GM23338 (cell line): ENCODE data around the gene DACH1. TPM values are rescaled to one million over a fixed set of nuclear protein-coding genes. Genes with fewer than 3 reads are reported as not detected.

Experiments
- ATAC-seq: fragments of 200-7000 bp; cut with Tn5 transposase; 3 replicates; pipeline ENCODE4 v1.9.1; 2020
- DNase-seq: peaks from one replicate; pipeline ENCODE4 v3.0.0-alpha.2; 2015; ENCODE audit warnings: low spot score
- H2AFZ ChIP-seq: fragments of 200-600 bp; sonication (generic); 2 replicates; pipeline ENCODE4 v1.8.0; 2016; ENCODE audit warnings: antibody characterized with exemption, mild to moderate bottlenecking, moderate library complexity
- H3F3A ChIP-seq: fragments of 200-600 bp; sonication (generic); replicated peaks from 2 replicates; pipeline ENCODE4 v1.8.0; 2017; ENCODE audit warnings: antibody characterized with exemption, mixed run types, low read depth
- H3K27ac ChIP-seq: fragments of 200-600 bp; sonication (generic); 2 replicates; pipeline ENCODE4 v1.6.1; 2016; ENCODE audit warnings: low read depth
- H3K27me3 ChIP-seq: fragments of 200-600 bp; sonication (generic); 2 replicates; pipeline ENCODE4 v1.8.0; 2016; ENCODE audit warnings: mild to moderate bottlenecking, mixed run types, moderate library complexity; ENCODE audit not compliant: insufficient read depth
- H3K36me3 ChIP-seq: fragments of 200-600 bp; sonication (generic); 2 replicates; pipeline ENCODE4 v1.8.0; 2016; ENCODE audit warnings: mild to moderate bottlenecking; ENCODE audit not compliant: insufficient read depth
- H3K4me1 ChIP-seq: fragments of 200-600 bp; sonication (generic); 2 replicates; pipeline ENCODE4 v1.8.0; 2016; ENCODE audit warnings: mild to moderate bottlenecking, moderate library complexity; ENCODE audit not compliant: insufficient read depth
- H3K4me2 ChIP-seq: fragments of 200-600 bp; sonication (generic); 2 replicates; pipeline ENCODE4 v1.7.1; 2017; ENCODE audit warnings: mixed run types
- H3K4me3 ChIP-seq: fragments of 200-600 bp; sonication (generic); 2 replicates; pipeline ENCODE4 v1.6.1; 2016; ENCODE audit warnings: mixed run types
- H3K79me2 ChIP-seq: fragments of 200-600 bp; sonication (generic); replicated peaks from 2 replicates; pipeline ENCODE4 v1.8.0; 2017; ENCODE audit warnings: mild to moderate bottlenecking; ENCODE audit not compliant: insufficient read depth
- H3K9me2 ChIP-seq: fragments of 200-600 bp; sonication (generic); 2 replicates; pipeline ENCODE4 v1.8.0; 2017; ENCODE audit not compliant: insufficient read depth
- H4K20me1 ChIP-seq: fragments of 200-600 bp; sonication (generic); replicated peaks from 2 replicates; pipeline ENCODE4 v1.8.0; 2017; ENCODE audit warnings: mild to moderate bottlenecking; ENCODE audit not compliant: insufficient read depth
- H3K27ac Mint-ChIP-seq: 2 replicates; pipeline ENCODE4 v1.8.0; 2020; ENCODE audit warnings: inconsistent platforms, mild to moderate bottlenecking, moderate library complexity, mixed read lengths
- H3K27me3 Mint-ChIP-seq: 3 replicates; pipeline ENCODE4 v1.8.0; 2022; ENCODE audit warnings: low read depth, mild to moderate bottlenecking, moderate library complexity, mixed read lengths, inconsistent platforms; ENCODE audit not compliant: insufficient read depth, poor library complexity
- H3K36me3 Mint-ChIP-seq: 3 replicates; pipeline ENCODE4 v1.8.0; 2021; ENCODE audit warnings: low read depth, mild to moderate bottlenecking, inconsistent platforms, moderate library complexity, mixed read lengths
- H3K4me1 Mint-ChIP-seq: 3 replicates; pipeline ENCODE4 v1.8.0; 2020; ENCODE audit warnings: mild to moderate bottlenecking, inconsistent platforms, mixed read lengths
- H3K4me3 Mint-ChIP-seq: 3 replicates; pipeline ENCODE4 v1.8.0; 2021; ENCODE audit warnings: moderate library complexity, mild to moderate bottlenecking, inconsistent platforms, mixed read lengths
- H3K9me3 Mint-ChIP-seq: 3 replicates; pipeline ENCODE4 v1.8.0; 2020; ENCODE audit warnings: moderate library complexity, mild to moderate bottlenecking, inconsistent platforms, mixed read lengths
- CREB1 ChIP-seq: fragments of 250-450 bp; sonication (Bioruptor Pico); IDR thresholded peaks from 2 replicates; pipeline ENCODE4 v1.5.0; 2020; ENCODE audit warnings: low read depth, mild to moderate bottlenecking, moderate library complexity
- EZH2 ChIP-seq: fragments of 200-600 bp; sonication (generic); IDR thresholded peaks from one replicate; pipeline ENCODE4 v1.8.0; 2017; ENCODE audit warnings: antibody characterized with exemption, mild to moderate bottlenecking, low read depth; ENCODE audit not compliant: unreplicated experiment
- EZH2phosphoT487 ChIP-seq: fragments of 200-600 bp; sonication (generic); IDR thresholded peaks from one replicate; pipeline ENCODE4 v1.8.1; 2018; ENCODE audit warnings: antibody characterized with exemption; ENCODE audit not compliant: unreplicated experiment
- JUNB ChIP-seq: IDR thresholded peaks from one replicate; pipeline ENCODE4 v1.6.1; 2016; ENCODE audit warnings: antibody characterized with exemption; ENCODE audit not compliant: unreplicated experiment
- NANOG ChIP-seq: IDR thresholded peaks from 2 replicates; pipeline ENCODE4 v1.6.1; 2016; ENCODE audit warnings: antibody characterized with exemption, borderline replicate concordance
- POLR2AphosphoS5 ChIP-seq: IDR thresholded peaks from 2 replicates; pipeline ENCODE4 v1.6.1; 2016; ENCODE audit warnings: antibody characterized with exemption, low read depth
- STAT1 ChIP-seq: IDR thresholded peaks from one replicate; pipeline ENCODE4 v1.6.1; 2016; ENCODE audit warnings: antibody characterized with exemption; ENCODE audit not compliant: unreplicated experiment
- ZNF114 ChIP-seq: fragments of 250-450 bp; sonication (Bioruptor Pico); IDR thresholded peaks from 2 replicates; pipeline ENCODE4 v1.5.0; 2020; ENCODE audit warnings: mild to moderate bottlenecking, moderate library complexity
- ZNF331 ChIP-seq: fragments of 250-450 bp; sonication (Bioruptor Pico); IDR thresholded peaks from 2 replicates; pipeline ENCODE4 v1.5.0; 2020; ENCODE audit warnings: low read depth, mild to moderate bottlenecking, moderate library complexity
- polyA plus RNA-seq: library from polyadenylated mRNA; unstranded; fragments of >200 nt; fragmentation: Nextera tagmentation; extraction: Ambion mirVana; gene quantifications from 2 replicates; pipeline ENCODE4 v1.2.1, GENCODE V29; 2016
- total RNA-seq: library from RNA; depleted of rRNA; stranded (reverse); fragments of >200 nt; shearing (Covaris generic); gene quantifications from 2 replicates; pipeline ENCODE4 v1.2.3, GENCODE V29; 2014
- TF ChIP-seq, protein P1 (sequence below): fragments of 250-450 bp; sonication (Bioruptor Pico); IDR thresholded peaks from 2 replicates; pipeline ENCODE4 v1.5.0; 2020; ENCODE audit warnings: mild to moderate bottlenecking, moderate library complexity
- TF ChIP-seq, protein P2 (sequence below): IDR thresholded peaks from 2 replicates; pipeline ENCODE4 v1.6.1; 2016; ENCODE audit warnings: antibody characterized with exemption
- TF ChIP-seq, protein P3 (sequence below): IDR thresholded peaks from one replicate; pipeline ENCODE4 v1.6.1; 2018; ENCODE audit warnings: antibody characterized with exemption; ENCODE audit not compliant: unreplicated experiment
- TF ChIP-seq, protein P4 (sequence below), 2 experiments: fragments of 200-600 bp in 1 of 2; sonication (generic) in 1 of 2; conservative IDR thresholded peaks; 2 replicates each; pipeline versions ENCODE4 v1.5.1 to v1.6.1; 2016 to 2017; ENCODE audit warnings: antibody characterized with exemption in 2 of 2, low read depth in 2 of 2, mild to moderate bottlenecking in 2 of 2, moderate library complexity in 1 of 2

Gene DACH1
- total and polyA plus RNA-seq, 2 experiments from 2014 or later, result 0.45 to 0.57 TPM

DNA sequence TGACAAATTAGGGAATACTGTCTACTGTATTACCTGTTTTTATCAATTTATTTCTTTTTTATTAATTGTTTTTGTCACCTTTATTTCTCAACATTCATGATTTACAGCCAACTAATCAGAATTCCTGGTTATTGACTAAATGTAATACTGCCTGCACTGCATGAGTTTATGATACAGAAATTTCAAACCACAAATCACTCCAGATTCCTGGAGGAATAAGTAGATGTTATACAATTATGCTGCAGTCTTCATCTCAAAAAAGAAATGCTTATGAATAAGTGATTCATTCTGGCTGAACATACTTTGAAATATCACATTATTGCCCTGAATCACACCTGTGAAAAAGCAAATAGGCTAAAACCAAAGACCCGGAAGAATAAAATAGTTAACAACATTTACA, 249.7 kb downstream of the DACH1 start:
- 0 out of 2 replicates have a peak, but pooled peaks cover 6% of the 10 kb centered on the region for H3K4me1 ChIP-seq

More for the DNA sequence above, 249.7 kb downstream of the DACH1 start:
- Histone ChIP-seq H4K20me1 (no peaks in the 10 kb centered on the region), H3K27ac (no peak overlapping the region), H3F3A (no peaks in the 10 kb centered on the region), H2AFZ (no peak overlapping the region), H3K4me3 (no peak overlapping the region), H3K9me2 (no peaks in the 10 kb centered on the region), H3K36me3 (no peaks in the 10 kb centered on the region), H3K4me2 (no peak overlapping the region), H3K27me3 (no peaks in the 10 kb centered on the region), H3K79me2 (no peaks in the 10 kb centered on the region)
- Mint-ChIP-seq H3K4me1 (peaks cover 12% of the 10 kb centered on the region), H3K27ac (no peak overlapping the region), H3K9me3 (no peaks in the 10 kb centered on the region), H3K27me3 (no peaks in the 10 kb centered on the region), H3K4me3 (no peak overlapping the region), H3K36me3 (no peaks in the 10 kb centered on the region)
- TF ChIP-seq, protein P1, sequence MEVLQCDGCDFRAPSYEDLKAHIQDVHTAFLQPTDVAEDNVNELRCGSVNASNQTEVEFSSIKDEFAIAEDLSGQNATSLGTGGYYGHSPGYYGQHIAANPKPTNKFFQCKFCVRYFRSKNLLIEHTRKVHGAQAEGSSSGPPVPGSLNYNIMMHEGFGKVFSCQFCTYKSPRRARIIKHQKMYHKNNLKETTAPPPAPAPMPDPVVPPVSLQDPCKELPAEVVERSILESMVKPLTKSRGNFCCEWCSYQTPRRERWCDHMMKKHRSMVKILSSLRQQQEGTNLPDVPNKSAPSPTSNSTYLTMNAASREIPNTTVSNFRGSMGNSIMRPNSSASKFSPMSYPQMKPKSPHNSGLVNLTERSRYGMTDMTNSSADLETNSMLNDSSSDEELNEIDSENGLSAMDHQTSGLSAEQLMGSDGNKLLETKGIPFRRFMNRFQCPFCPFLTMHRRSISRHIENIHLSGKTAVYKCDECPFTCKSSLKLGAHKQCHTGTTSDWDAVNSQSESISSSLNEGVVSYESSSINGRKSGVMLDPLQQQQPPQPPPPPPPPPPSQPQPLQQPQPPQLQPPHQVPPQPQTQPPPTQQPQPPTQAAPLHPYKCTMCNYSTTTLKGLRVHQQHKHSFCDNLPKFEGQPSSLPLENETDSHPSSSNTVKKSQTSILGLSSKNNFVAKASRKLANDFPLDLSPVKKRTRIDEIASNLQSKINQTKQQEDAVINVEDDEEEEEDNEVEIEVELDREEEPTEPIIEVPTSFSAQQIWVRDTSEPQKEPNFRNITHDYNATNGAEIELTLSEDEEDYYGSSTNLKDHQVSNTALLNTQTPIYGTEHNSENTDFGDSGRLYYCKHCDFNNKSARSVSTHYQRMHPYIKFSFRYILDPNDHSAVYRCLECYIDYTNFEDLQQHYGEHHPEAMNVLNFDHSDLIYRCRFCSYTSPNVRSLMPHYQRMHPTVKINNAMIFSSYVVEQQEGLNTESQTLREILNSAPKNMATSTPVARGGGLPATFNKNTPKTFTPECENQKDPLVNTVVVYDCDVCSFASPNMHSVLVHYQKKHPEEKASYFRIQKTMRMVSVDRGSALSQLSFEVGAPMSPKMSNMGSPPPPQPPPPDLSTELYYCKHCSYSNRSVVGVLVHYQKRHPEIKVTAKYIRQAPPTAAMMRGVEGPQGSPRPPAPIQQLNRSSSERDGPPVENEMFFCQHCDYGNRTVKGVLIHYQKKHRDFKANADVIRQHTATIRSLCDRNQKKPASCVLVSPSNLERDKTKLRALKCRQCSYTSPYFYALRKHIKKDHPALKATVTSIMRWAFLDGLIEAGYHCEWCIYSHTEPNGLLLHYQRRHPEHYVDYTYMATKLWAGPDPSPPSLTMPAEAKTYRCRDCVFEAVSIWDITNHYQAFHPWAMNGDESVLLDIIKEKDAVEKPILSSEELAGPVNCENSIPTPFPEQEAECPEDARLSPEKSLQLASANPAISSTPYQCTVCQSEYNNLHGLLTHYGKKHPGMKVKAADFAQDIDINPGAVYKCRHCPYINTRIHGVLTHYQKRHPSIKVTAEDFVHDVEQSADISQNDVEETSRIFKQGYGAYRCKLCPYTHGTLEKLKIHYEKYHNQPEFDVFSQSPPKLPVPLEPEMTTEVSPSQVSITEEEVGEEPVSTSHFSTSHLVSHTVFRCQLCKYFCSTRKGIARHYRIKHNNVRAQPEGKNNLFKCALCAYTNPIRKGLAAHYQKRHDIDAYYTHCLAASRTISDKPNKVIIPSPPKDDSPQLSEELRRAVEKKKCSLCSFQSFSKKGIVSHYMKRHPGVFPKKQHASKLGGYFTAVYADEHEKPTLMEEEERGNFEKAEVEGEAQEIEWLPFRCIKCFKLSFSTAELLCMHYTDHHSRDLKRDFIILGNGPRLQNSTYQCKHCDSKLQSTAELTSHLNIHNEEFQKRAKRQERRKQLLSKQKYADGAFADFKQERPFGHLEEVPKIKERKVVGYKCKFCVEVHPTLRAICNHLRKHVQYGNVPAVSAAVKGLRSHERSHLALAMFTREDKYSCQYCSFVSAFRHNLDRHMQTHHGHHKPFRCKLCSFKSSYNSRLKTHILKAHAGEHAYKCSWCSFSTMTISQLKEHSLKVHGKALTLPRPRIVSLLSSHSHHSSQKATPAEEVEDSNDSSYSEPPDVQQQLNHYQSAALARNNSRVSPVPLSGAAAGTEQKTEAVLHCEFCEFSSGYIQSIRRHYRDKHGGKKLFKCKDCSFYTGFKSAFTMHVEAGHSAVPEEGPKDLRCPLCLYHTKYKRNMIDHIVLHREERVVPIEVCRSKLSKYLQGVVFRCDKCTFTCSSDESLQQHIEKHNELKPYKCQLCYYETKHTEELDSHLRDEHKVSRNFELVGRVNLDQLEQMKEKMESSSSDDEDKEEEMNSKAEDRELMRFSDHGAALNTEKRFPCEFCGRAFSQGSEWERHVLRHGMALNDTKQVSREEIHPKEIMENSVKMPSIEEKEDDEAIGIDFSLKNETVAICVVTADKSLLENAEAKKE (CRISPR knock-in tag), result no peak
- no peak for TF ChIP-seq STAT1
- no peak for TF ChIP-seq ZNF114 (CRISPR knock-in tag)
- TF ChIP-seq, protein P2, sequence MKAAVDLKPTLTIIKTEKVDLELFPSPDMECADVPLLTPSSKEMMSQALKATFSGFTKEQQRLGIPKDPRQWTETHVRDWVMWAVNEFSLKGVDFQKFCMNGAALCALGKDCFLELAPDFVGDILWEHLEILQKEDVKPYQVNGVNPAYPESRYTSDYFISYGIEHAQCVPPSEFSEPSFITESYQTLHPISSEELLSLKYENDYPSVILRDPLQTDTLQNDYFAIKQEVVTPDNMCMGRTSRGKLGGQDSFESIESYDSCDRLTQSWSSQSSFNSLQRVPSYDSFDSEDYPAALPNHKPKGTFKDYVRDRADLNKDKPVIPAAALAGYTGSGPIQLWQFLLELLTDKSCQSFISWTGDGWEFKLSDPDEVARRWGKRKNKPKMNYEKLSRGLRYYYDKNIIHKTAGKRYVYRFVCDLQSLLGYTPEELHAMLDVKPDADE, result no peak
- no peak for TF ChIP-seq POLR2AphosphoS5
- TF ChIP-seq ZNF331 (CRISPR knock-in tag), result no peak
- no peak for TF ChIP-seq CREB1 (CRISPR knock-in tag)
- TF ChIP-seq, protein P3, sequence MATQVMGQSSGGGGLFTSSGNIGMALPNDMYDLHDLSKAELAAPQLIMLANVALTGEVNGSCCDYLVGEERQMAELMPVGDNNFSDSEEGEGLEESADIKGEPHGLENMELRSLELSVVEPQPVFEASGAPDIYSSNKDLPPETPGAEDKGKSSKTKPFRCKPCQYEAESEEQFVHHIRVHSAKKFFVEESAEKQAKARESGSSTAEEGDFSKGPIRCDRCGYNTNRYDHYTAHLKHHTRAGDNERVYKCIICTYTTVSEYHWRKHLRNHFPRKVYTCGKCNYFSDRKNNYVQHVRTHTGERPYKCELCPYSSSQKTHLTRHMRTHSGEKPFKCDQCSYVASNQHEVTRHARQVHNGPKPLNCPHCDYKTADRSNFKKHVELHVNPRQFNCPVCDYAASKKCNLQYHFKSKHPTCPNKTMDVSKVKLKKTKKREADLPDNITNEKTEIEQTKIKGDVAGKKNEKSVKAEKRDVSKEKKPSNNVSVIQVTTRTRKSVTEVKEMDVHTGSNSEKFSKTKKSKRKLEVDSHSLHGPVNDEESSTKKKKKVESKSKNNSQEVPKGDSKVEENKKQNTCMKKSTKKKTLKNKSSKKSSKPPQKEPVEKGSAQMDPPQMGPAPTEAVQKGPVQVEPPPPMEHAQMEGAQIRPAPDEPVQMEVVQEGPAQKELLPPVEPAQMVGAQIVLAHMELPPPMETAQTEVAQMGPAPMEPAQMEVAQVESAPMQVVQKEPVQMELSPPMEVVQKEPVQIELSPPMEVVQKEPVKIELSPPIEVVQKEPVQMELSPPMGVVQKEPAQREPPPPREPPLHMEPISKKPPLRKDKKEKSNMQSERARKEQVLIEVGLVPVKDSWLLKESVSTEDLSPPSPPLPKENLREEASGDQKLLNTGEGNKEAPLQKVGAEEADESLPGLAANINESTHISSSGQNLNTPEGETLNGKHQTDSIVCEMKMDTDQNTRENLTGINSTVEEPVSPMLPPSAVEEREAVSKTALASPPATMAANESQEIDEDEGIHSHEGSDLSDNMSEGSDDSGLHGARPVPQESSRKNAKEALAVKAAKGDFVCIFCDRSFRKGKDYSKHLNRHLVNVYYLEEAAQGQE, result no peak
- TF ChIP-seq NANOG, result no peak
- TF ChIP-seq, protein P4, sequence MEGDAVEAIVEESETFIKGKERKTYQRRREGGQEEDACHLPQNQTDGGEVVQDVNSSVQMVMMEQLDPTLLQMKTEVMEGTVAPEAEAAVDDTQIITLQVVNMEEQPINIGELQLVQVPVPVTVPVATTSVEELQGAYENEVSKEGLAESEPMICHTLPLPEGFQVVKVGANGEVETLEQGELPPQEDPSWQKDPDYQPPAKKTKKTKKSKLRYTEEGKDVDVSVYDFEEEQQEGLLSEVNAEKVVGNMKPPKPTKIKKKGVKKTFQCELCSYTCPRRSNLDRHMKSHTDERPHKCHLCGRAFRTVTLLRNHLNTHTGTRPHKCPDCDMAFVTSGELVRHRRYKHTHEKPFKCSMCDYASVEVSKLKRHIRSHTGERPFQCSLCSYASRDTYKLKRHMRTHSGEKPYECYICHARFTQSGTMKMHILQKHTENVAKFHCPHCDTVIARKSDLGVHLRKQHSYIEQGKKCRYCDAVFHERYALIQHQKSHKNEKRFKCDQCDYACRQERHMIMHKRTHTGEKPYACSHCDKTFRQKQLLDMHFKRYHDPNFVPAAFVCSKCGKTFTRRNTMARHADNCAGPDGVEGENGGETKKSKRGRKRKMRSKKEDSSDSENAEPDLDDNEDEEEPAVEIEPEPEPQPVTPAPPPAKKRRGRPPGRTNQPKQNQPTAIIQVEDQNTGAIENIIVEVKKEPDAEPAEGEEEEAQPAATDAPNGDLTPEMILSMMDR (conservative IDR thresholded peaks at IDR 0.05; ENCODE audit: low read depth in 2 of 2), result no peak
- TF ChIP-seq EZH2, result no peak
- no peak for TF ChIP-seq EZH2phosphoT487
- TF ChIP-seq JUNB, result no peak
- DNase-seq, result no peak
- no peak for ATAC-seq
